B cell (primary cell): ENCODE measurements around the gene ADA. TPM values are rescaled to one million over a fixed set of nuclear protein-coding genes. Genes with fewer than 3 reads are reported as not detected.

Experiments used
- ATAC-seq: fragments of 200-7000 bp; cut with Tn5 transposase; one replicate; pipeline ENCODE4 v1.10.0; 2021; ENCODE audit warnings: low read depth, mild to moderate bottlenecking, moderate number of reproducible peaks, moderate library complexity
- CTCF ChIA-PET: fragments of 350-600 bp; sonication (Branson Sonifier 250); formaldehyde crosslinking; loops from one replicate; lab custom pipeline; 2021; ENCODE audit warnings: antibody characterized with exemption, inconsistent platforms; lab: Charles Lee
- POLR2A ChIA-PET: fragments of 350-600 bp; sonication (Branson Sonifier 250); formaldehyde crosslinking; loops from one replicate; lab custom pipeline; 2021; ENCODE audit warnings: antibody characterized with exemption; lab: Charles Lee
- DNase-seq: peaks from one replicate; pipeline ENCODE4 v3.0.0; 2013
- H2AFZ ChIP-seq: 2 replicates; pipeline ENCODE4 v1.6.1; 2012; ENCODE audit warnings: mild to moderate bottlenecking, low read depth, low read length; ENCODE audit not compliant: insufficient read depth, poor library complexity, severe bottlenecking
- H3K27ac ChIP-seq, 2 donors: 1 replicate in 1 of 2; 2 replicates in 1 of 2; pipeline ENCODE4 v1.5.1; 2012 to 2013; ENCODE audit warnings: low read length in 2 of 2, mild to moderate bottlenecking in 2 of 2, moderate library complexity in 1 of 2
- H3K27me3 ChIP-seq, 4 experiments: fragments of 200-600 bp in 1 of 4; sonication (generic) in 1 of 4; replicated peaks in 1 of 4; 1 replicate in 2 of 4; 2 replicates in 2 of 4; pipeline versions ENCODE4 v1.6.1 to v1.7.0; 2013 to 2016; ENCODE audit warnings: low read length in 3 of 4, mild to moderate bottlenecking in 2 of 4, mixed read lengths in 1 of 4, moderate library complexity in 1 of 4; ENCODE audit not compliant: insufficient read depth in 4 of 4, control insufficient read depth in 3 of 4; ENCODE audit errors: control extremely low read depth in 1 of 4
- H3K36me3 ChIP-seq, 2 experiments: replicated peaks in 1 of 2; 1 replicate in 1 of 2; 2 replicates in 1 of 2; pipeline versions ENCODE4 v1.6.1 to v1.7.1; 2013; ENCODE audit warnings: low read length in 1 of 2; ENCODE audit not compliant: insufficient read depth in 2 of 2, control insufficient read depth in 1 of 2; ENCODE audit errors: control extremely low read depth in 1 of 2, extremely low read depth in 1 of 2
- H3K4me1 ChIP-seq, 2 donors: fragments of 200-600 bp in 1 of 2; sonication (generic) in 1 of 2; 1 replicate in 1 of 2; 2 replicates in 1 of 2; pipeline versions ENCODE4 v1.5.1 to v1.6.1; 2013 to 2017; ENCODE audit warnings: low read length in 2 of 2; ENCODE audit not compliant: control insufficient read depth in 2 of 2, insufficient read depth in 2 of 2
- H3K4me2 ChIP-seq: replicated peaks from 2 replicates; pipeline ENCODE3; 2012; ENCODE audit warnings: mild to moderate bottlenecking, low read depth, low read length; ENCODE audit not compliant: poor library complexity, severe bottlenecking
- H3K4me3 ChIP-seq, 5 experiments: fragments of 200-600 bp in 1 of 5; sonication (generic) in 1 of 5; 1 replicate in 3 of 5; 2 replicates in 2 of 5; pipeline versions ENCODE4 v1.5.1 to v1.7.0; 2011 to 2016; ENCODE audit warnings: low read length in 4 of 5, mild to moderate bottlenecking in 4 of 5, low read depth in 2 of 5, control low read depth in 1 of 5, moderate library complexity in 1 of 5; ENCODE audit not compliant: insufficient read depth in 1 of 5; ENCODE audit errors: control extremely low read depth in 1 of 5, extremely low read depth in 1 of 5
- H3K79me2 ChIP-seq: fragments of 200-600 bp; sonication (generic); one replicate; pipeline ENCODE4 v1.6.0; 2016; ENCODE audit warnings: low read length; ENCODE audit not compliant: control insufficient read depth, insufficient read depth
- H3K9ac ChIP-seq: fragments of 200-600 bp; sonication (generic); 2 replicates; pipeline ENCODE4 v1.6.1; 2017; ENCODE audit warnings: mild to moderate bottlenecking, low read length, moderate library complexity
- H3K9me3 ChIP-seq, 3 donors: one replicate each; pipeline versions ENCODE4 v1.6.1 to v1.7.1; 2013; ENCODE audit warnings: low read length in 2 of 3; ENCODE audit not compliant: control insufficient read depth in 2 of 3, insufficient read depth in 1 of 3; ENCODE audit errors: control extremely low read depth in 1 of 3
- H4K20me1 ChIP-seq: 2 replicates; pipeline ENCODE4 v1.6.0; 2012; ENCODE audit warnings: mild to moderate bottlenecking, low read length; ENCODE audit not compliant: insufficient read depth, control insufficient read depth, poor library complexity, severe bottlenecking
- H3K27ac Mint-ChIP-seq: one replicate; pipeline ENCODE4 v1.8.0; 2021; ENCODE audit warnings: mixed read lengths
- H3K27me3 Mint-ChIP-seq: one replicate; pipeline ENCODE4 v1.8.0; 2021; ENCODE audit warnings: mixed read lengths
- H3K4me1 Mint-ChIP-seq: one replicate; pipeline ENCODE4 v1.8.0; 2021; ENCODE audit warnings: mixed read lengths
- H3K4me3 Mint-ChIP-seq: one replicate; pipeline ENCODE4 v1.8.0; 2021; ENCODE audit warnings: mixed read lengths
- H3K9me3 Mint-ChIP-seq: one replicate; pipeline ENCODE4 v1.8.0; 2022; ENCODE audit warnings: mixed read lengths; ENCODE audit not compliant: insufficient read depth
- CTCF ChIP-seq: fragments of 200-600 bp; IDR thresholded peaks from one replicate; pipeline ENCODE4 v1.8.0; 2022; ENCODE audit warnings: antibody characterized with exemption, mild to moderate bottlenecking
- EZH2 ChIP-seq: IDR thresholded peaks from 2 replicates; pipeline ENCODE4 v1.6.1; 2012; ENCODE audit warnings: borderline replicate concordance, low read depth, mild to moderate bottlenecking, moderate library complexity, low read length; ENCODE audit not compliant: insufficient read depth, poor library complexity, severe bottlenecking
- WGBS: methylation state at CpG from one replicate; pipeline ENCODE4 v1.1.5; 2013; ENCODE audit warnings: missing lambda C conversion rate; ENCODE audit not compliant: insufficient coverage; 5-methylcytosine and 5-hydroxymethylcytosine counted together
- intact Hi-C: fragments of 100-400 bp; cut with micrococcal nuclease; formaldehyde crosslinking; loops from one replicate; pipeline ENCODE4 v1.10.0; 2022
- polyA plus RNA-seq: library from polyadenylated mRNA; depleted of rRNA; stranded (reverse); fragments of >200 nt; gene quantifications from 2 replicates; pipeline ENCODE4 v1.2.3, GENCODE V29; 2012
- total RNA-seq, 2 donors: library from RNA; stranded (reverse); fragments of 120-200 nt in 1 of 2; gene quantifications; 1 replicate in 1 of 2; 2 replicates in 1 of 2; pipeline versions ENCODE4 v1.2.3 to v1.2.4, GENCODE V29; 2013 to 2022

Gene ADA
- total and polyA plus RNA-seq, 2 donors (not counting 1 experiment from before 2014, with no cell fraction given) = 10.0 to 34.2 TPM

- no peak overlapping the region for H3K9ac ChIP-seq
- no peaks in the 10 kb centered on the region for H4K20me1 ChIP-seq
- no peaks in the 10 kb centered on the region for H3K9me3 Mint-ChIP-seq
- H3K4me2 ChIP-seq = no peak overlapping the region
- ATAC-seq (no peak), DNase-seq (no peak)
- H2AFZ ChIP-seq = no peak overlapping the region
- peaks cover 23% of the 10 kb centered on the region for H3K79me2 ChIP-seq
- no peak overlapping the region for H3K27ac ChIP-seq
- H3K36me3 ChIP-seq = no peaks in the 10 kb centered on the region
- H3K4me3 Mint-ChIP-seq = peak overlapping the region; percentile 54
- H3K9me3 ChIP-seq = no peaks in the 10 kb centered on the region
- CTCF ChIA-PET = interaction anchor here (1.2 to 4.0 kb wide), 4 partner anchors 36 to 72 kb away, joined by 3 to 36 read pairs (median 10); no protein-coding TSS in a partner anchor
- H3K27ac Mint-ChIP-seq = peak overlapping the region; percentile 26
- H3K4me3 ChIP-seq = no peak overlapping the region
- TF ChIP-seq CTCF (no peak), EZH2 (no peak)
- WGBS = 73% methylated on average over 4 of the region's 5 CpGs
- peaks cover 54 to 69% of the 10 kb centered on the region in 2 donors for H3K4me1 ChIP-seq
- no peaks in the 10 kb centered on the region for H3K27me3 Mint-ChIP-seq
- H3K27me3 ChIP-seq = no peaks in the 10 kb centered on the region
- intact Hi-C loops = no loop called here
- POLR2A ChIA-PET = interaction anchor here (0.6 to 0.8 kb wide), 2 partner anchors 46 to 1294 kb away, joined by 3 to 4 read pairs; no protein-coding TSS in a partner anchor
- H3K4me1 Mint-ChIP-seq = peaks cover 74% of the 10 kb centered on the region
Measured at GRCh38 chr20:44648068-44648467, 3.4 kb downstream of the ADA start.

- Histone ChIP-seq H3K36me3 (no peaks in the 10 kb centered on the region), H2AFZ (peak overlapping the region; percentile 27), H3K79me2 (peaks cover 23% of the 10 kb centered on the region), H3K27ac (peak overlapping the region; percentile 30 to 61), H3K9me3 (no peaks in the 10 kb centered on the region), H3K4me1 (peaks cover 63 to 78% of the 10 kb centered on the region in 2 donors), H3K4me3 (peak overlapping the region in 1 of 5 experiments; percentile 27), H3K4me2 (peak overlapping the region; percentile 59), H3K9ac (peak overlapping the region; percentile 34), H3K27me3 (no peaks in the 10 kb centered on the region), H4K20me1 (no peaks in the 10 kb centered on the region)
- peak; percentile 68 for ATAC-seq
- ChIA-PET POLR2A (interaction anchor here (0.6 to 1.1 kb wide), 4 partner anchors 37 to 972 kb away, joined by 3 to 10 read pairs (median 8); no protein-coding TSS in a partner anchor), CTCF (interaction anchor here (0.7 to 4.0 kb wide), 6 partner anchors 11 to 1980 kb away, joined by 3 to 36 read pairs (median 4); no protein-coding TSS in a partner anchor)
- H3K4me1 Mint-ChIP-seq = peaks cover 80% of the 10 kb centered on the region
- H3K9me3 Mint-ChIP-seq = no peaks in the 10 kb centered on the region
- peak overlapping the region; percentile 83 for H3K4me3 Mint-ChIP-seq
- intact Hi-C loops = loop anchor here (2.0 kb wide), 1 partner anchor 60 kb away; no protein-coding TSS in a partner anchor
- H3K27ac Mint-ChIP-seq = peak overlapping the region; percentile 90
- no peak for TF ChIP-seq EZH2
- WGBS = 0% methylated on average over 1 of the region's 10 CpGs
- no peaks in the 10 kb centered on the region for H3K27me3 Mint-ChIP-seq
- peak; percentile 73 for DNase-seq
Measured at GRCh38 chr20:44646641-44647274, 4.7 kb downstream of the ADA start.
